ENCODE results near the gene TCEANC2. TPM values are rescaled to one million over a fixed set of nuclear protein-coding genes. Genes with fewer than 3 reads are reported as not detected.

TCEANC2 gene
- total RNA-seq, 5 donors from 2014 or later (not counting 1 experiment from before 2014, with no cell fraction given) = 5.9 to 12.8 (median 9.7) TPM

DNA sequence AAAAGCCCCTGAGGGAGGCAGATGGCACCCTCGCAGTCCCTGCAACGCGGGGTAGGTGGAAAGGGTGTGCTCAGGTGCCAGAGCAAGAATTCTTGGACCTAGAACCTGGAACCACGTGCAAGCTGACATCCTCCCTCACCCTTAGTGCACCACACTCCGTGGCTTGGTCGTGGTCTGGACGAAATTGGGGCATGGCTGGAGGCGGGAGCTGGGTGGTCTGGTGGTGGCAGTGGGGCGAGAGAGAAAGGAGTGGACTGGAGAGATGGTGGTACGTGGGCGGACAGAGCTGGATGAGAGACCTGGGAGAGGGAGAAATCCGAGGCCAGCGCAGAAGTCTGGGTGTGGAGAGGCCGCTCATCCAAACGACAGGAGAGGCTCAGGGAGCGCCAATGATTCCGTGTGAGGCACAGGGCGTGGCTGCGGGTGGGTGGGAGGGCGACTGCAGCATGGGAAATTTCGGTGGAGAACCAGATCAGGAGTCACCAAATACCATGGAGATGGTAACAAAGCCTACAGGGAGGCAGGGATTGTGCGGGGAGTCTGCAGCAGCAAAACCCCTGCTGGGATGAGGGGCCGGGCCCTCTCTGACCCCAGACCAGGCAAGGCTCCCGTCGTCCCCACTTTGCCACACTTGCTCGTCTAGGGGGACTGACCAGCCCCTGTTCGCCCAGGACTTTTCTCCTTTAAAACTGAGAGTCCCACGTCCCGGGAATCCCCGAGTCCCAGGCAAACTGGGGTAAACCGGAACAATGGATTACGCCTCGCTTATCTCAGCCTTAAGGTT is 67.5 kb downstream of the TCEANC2 start:
- DNase-seq = no peak
- H3K4me1 Mint-ChIP-seq = peaks cover 6 to 11% (median 8%) of the 10 kb centered on the region in 3 donors
- no peak overlapping the region for H3K4me3 Mint-ChIP-seq
- no peaks in the 10 kb centered on the region for H3K9me3 Mint-ChIP-seq
- ChIA-PET POLR2A (no interaction called here), CTCF (no interaction called here)
- Histone ChIP-seq H3K4me1 (ENCODE audit: control insufficient read depth in 1 of 2, extremely low read depth in 1 of 2, insufficient read depth in 2 of 2, low read length in 2 of 2) (peaks cover 0 to 12% of the 10 kb centered on the region in 2 experiments), H3K36me3 (ENCODE audit: control insufficient read depth in 2 of 2, extremely low read depth in 1 of 2, insufficient read depth in 1 of 2, low read length in 1 of 2) (no peaks in the 10 kb centered on the region), H3K9me3 (no peaks in the 10 kb centered on the region), H3K4me3 (ENCODE audit: control insufficient read depth in 1 of 2, extremely low read depth in 1 of 2, low read length in 1 of 2) (no peak overlapping the region), H3K27ac (ENCODE audit: low read length) (no peak overlapping the region), H3K27me3 (replicated peaks in 1 of 2; ENCODE audit: control insufficient read depth in 2 of 2, extremely low read depth in 1 of 2, insufficient read depth in 2 of 2, low read length in 1 of 2) (peaks cover 0 to 27% of the 10 kb centered on the region in 2 experiments)
- WGBS (ENCODE audit: insufficient coverage) = 81% methylated on average over 26 of the region's 33 CpGs
- no peak overlapping the region for H3K27ac Mint-ChIP-seq
- no peaks in the 10 kb centered on the region for H3K36me3 Mint-ChIP-seq
- no peak for ATAC-seq (replicated peaks in 1 of 4)
- peaks cover 0 to 4% of the 10 kb centered on the region in 2 donors for H3K27me3 Mint-ChIP-seq

DNA sequence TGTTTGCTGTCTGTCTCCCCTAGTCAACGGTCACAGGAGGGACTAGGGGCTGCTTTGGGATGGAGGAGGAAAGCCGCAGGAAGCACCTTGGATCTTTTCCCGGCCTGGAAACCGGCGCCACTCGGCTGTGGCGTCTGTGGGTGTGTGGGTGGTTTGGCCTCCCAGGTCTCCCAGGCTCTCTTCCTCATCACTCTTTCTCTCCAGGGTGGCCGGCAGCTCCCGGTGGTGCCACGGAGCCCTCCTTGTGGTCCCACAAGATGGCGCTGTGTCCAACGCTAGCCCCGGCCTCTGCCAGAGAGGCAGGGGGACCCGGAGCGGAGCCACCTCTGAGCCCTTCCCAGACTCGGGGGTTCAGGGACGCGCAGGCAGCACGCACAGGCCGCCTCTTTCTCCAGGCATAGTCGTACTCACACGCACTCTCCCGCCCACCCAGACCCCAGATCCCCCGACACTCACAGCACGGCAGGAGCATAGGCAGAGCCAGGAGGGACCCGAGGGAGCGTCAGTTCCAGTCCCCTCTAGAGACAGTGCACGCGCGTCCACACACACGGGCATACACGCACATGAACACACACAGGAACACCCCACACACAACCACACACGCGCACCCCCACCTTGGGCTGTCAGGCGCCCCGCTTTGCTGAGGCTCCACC is 68.2 kb downstream of the TCEANC2 start:
- Mint-ChIP-seq H3K27me3 (peaks cover 0 to 4% of the 10 kb centered on the region in 2 donors), H3K4me1 (peaks cover 6 to 11% (median 8%) of the 10 kb centered on the region in 3 donors), H3K4me3 (peak overlapping the region; percentile 13 to 54 (median 21)), H3K27ac (no peak overlapping the region), H3K9me3 (no peaks in the 10 kb centered on the region), H3K36me3 (no peaks in the 10 kb centered on the region)
- ChIA-PET CTCF (interaction anchor here in 1 of 2 donors (0.5 kb wide), 1 partner anchor 286 kb away, joined by 5 read pairs; no protein-coding TSS in a partner anchor), POLR2A (no interaction called here)
- no peak overlapping the region for H3K27ac ChIP-seq (ENCODE audit: low read length)
- H3K27me3 ChIP-seq (replicated peaks in 1 of 2; ENCODE audit: control insufficient read depth in 2 of 2, extremely low read depth in 1 of 2, insufficient read depth in 2 of 2, low read length in 1 of 2) = peaks cover 0 to 27% of the 10 kb centered on the region in 2 experiments
- ATAC-seq (replicated peaks in 1 of 4) (peak; percentile 79 to 90 (median 86)), DNase-seq (peak; percentile 20 to 78 (median 57))
- no peaks in the 10 kb centered on the region for H3K36me3 ChIP-seq (ENCODE audit: control insufficient read depth in 2 of 2, extremely low read depth in 1 of 2, insufficient read depth in 1 of 2, low read length in 1 of 2)
- 6% methylated on average over 21 of the region's 36 CpGs for WGBS (ENCODE audit: insufficient coverage)
- no peak overlapping the region for H3K4me3 ChIP-seq (ENCODE audit: control insufficient read depth in 1 of 2, extremely low read depth in 1 of 2, low read length in 1 of 2)
- peaks cover 0 to 12% of the 10 kb centered on the region in 2 experiments for H3K4me1 ChIP-seq (ENCODE audit: control insufficient read depth in 1 of 2, extremely low read depth in 1 of 2, insufficient read depth in 2 of 2, low read length in 2 of 2)
- no peaks in the 10 kb centered on the region for H3K9me3 ChIP-seq

DNA sequence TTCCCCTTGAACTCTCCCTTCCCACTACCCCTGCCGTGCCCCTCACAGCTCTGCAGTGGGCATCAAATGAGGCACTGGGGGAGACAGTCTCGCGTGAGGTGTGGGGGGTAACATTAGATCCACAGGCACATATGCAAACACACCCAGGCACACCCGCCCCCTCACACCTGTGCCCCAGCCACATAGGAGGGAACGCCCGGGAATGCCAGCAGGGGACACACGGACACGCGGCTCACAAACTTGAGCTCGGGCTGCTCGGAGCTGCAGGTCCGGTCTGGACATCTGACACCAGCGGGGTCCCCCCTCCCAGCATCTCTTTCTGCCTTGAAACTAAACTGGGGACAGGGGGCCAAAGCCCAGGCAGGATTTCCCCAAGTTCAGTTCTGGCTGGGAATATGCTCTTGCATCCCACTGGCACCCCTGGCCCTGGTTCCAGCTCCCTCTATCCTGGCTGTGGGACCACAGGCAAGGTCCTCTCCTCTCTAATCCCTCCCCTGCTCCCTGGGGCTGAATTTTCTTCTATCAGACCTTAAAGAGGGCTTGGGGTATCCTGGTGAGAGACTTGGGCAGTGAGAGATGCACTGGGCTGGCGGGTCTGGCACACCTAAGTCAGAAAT is 68.8 kb downstream of the TCEANC2 start:
- Mint-ChIP-seq H3K27me3 (peaks cover 0 to 4% of the 10 kb centered on the region in 2 donors), H3K4me3 (peak overlapping the region in 1 of 3 donors; percentile 54), H3K27ac (no peak overlapping the region), H3K4me1 (peaks cover 6 to 11% (median 8%) of the 10 kb centered on the region in 3 donors), H3K9me3 (no peaks in the 10 kb centered on the region), H3K36me3 (no peaks in the 10 kb centered on the region)
- Histone ChIP-seq H3K4me1 (ENCODE audit: control insufficient read depth in 1 of 2, extremely low read depth in 1 of 2, insufficient read depth in 2 of 2, low read length in 2 of 2) (peaks cover 0 to 12% of the 10 kb centered on the region in 2 experiments), H3K9me3 (no peaks in the 10 kb centered on the region), H3K36me3 (ENCODE audit: control insufficient read depth in 2 of 2, extremely low read depth in 1 of 2, insufficient read depth in 1 of 2, low read length in 1 of 2) (no peaks in the 10 kb centered on the region), H3K27ac (ENCODE audit: low read length) (no peak overlapping the region), H3K4me3 (ENCODE audit: control insufficient read depth in 1 of 2, extremely low read depth in 1 of 2, low read length in 1 of 2) (no peak overlapping the region), H3K27me3 (replicated peaks in 1 of 2; ENCODE audit: control insufficient read depth in 2 of 2, extremely low read depth in 1 of 2, insufficient read depth in 2 of 2, low read length in 1 of 2) (peaks cover 0 to 27% of the 10 kb centered on the region in 2 experiments)
- POLR2A ChIA-PET = no interaction called here
- CTCF ChIA-PET = interaction anchor here (0.5 to 2.0 kb wide), 2 partner anchors 285 to 367 kb away, joined by 5 to 6 read pairs; no protein-coding TSS in a partner anchor
- ATAC-seq (replicated peaks in 1 of 4) (peak in 1 of 4 experiments; percentile 9), DNase-seq (no peak)
- 83% methylated on average over 10 of the region's 14 CpGs for WGBS (ENCODE audit: insufficient coverage)

DNA sequence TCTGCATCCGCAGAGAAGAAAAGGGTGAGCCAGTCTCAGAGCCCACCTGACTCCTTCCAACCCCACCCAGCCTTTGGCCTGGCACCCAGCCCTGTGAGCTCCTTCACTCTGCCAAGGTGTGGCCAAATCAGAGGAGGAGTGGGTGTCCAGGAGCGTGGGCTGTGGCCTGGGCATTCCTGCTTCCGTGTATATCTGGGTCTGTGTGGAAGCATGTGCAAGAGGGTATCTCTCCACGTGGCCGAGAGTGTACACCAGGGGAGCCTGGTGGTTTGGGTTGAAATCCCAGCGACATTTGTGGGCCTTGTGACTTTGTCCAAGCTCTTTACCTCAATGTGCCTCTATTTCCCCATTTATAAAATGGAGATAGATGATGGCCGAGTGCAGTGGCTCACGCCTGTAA is 69.6 kb downstream of the TCEANC2 start:
- Histone ChIP-seq H3K4me1 (ENCODE audit: control insufficient read depth in 1 of 2, extremely low read depth in 1 of 2, insufficient read depth in 2 of 2, low read length in 2 of 2) (peaks cover 0 to 12% of the 10 kb centered on the region in 2 experiments), H3K9me3 (no peaks in the 10 kb centered on the region), H3K36me3 (ENCODE audit: control insufficient read depth in 2 of 2, extremely low read depth in 1 of 2, insufficient read depth in 1 of 2, low read length in 1 of 2) (no peaks in the 10 kb centered on the region), H3K4me3 (ENCODE audit: control insufficient read depth in 1 of 2, extremely low read depth in 1 of 2, low read length in 1 of 2) (no peak overlapping the region), H3K27ac (ENCODE audit: low read length) (no peak overlapping the region), H3K27me3 (replicated peaks in 1 of 2; ENCODE audit: control insufficient read depth in 2 of 2, extremely low read depth in 1 of 2, insufficient read depth in 2 of 2, low read length in 1 of 2) (peaks cover 0 to 27% of the 10 kb centered on the region in 2 experiments)
- ChIA-PET CTCF (interaction anchor here in 1 of 2 donors (2.0 kb wide), 1 partner anchor 366 kb away, joined by 6 read pairs; no protein-coding TSS in a partner anchor), POLR2A (no interaction called here)
- H3K9me3 Mint-ChIP-seq = no peaks in the 10 kb centered on the region
- ATAC-seq (replicated peaks in 1 of 4) = no peak
- peaks cover 0 to 4% of the 10 kb centered on the region in 2 donors for H3K27me3 Mint-ChIP-seq
- no peak for DNase-seq
- H3K4me1 Mint-ChIP-seq = peaks cover 6 to 11% (median 8%) of the 10 kb centered on the region in 3 donors
- no peak overlapping the region for H3K27ac Mint-ChIP-seq
- H3K4me3 Mint-ChIP-seq = no peak overlapping the region
- H3K36me3 Mint-ChIP-seq = no peaks in the 10 kb centered on the region
- WGBS (ENCODE audit: insufficient coverage) = 89% methylated on average over 3 of the region's 8 CpGs

DNA sequence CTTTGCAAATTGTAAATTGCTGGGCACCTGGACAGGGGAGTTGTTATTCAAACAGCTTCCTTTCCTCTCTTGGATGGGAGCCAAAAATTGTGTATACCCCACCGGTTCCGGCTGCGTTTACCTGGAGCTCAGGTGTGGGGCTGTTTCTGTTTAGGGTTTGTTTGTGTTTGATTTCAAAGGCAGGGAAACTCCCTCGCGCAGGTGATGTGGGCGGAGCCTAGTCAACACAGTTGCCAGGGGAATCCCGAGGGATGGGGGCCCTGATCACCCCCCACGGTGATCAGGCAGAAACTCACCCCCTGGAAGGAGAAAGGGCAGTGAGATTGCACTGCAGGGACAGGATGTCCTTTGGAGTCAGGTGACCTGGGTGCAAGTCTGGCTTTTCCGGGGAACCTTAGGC is 71.1 kb downstream of the TCEANC2 start:
- no peaks in the 10 kb centered on the region for H3K9me3 Mint-ChIP-seq
- H3K4me1 Mint-ChIP-seq = peaks cover 6 to 11% (median 8%) of the 10 kb centered on the region in 3 donors
- H3K27me3 Mint-ChIP-seq = peaks cover 0 to 4% of the 10 kb centered on the region in 2 donors
- H3K27me3 ChIP-seq (replicated peaks in 1 of 2; ENCODE audit: control insufficient read depth in 2 of 2, extremely low read depth in 1 of 2, insufficient read depth in 2 of 2, low read length in 1 of 2) = peaks cover 0 to 33% of the 10 kb centered on the region in 2 experiments
- no peak overlapping the region for H3K27ac Mint-ChIP-seq
- ATAC-seq (replicated peaks in 1 of 4) = no peak
- peak in 1 of 35 experiments; percentile 19 for DNase-seq
- no peaks in the 10 kb centered on the region for H3K9me3 ChIP-seq
- no peak overlapping the region for H3K4me3 Mint-ChIP-seq
- CTCF ChIA-PET = interaction anchor here in 1 of 2 donors (2.0 kb wide), 1 partner anchor 365 kb away, joined by 6 read pairs; no protein-coding TSS in a partner anchor
- no peak overlapping the region for H3K4me3 ChIP-seq (ENCODE audit: control insufficient read depth in 1 of 2, extremely low read depth in 1 of 2, low read length in 1 of 2)
- H3K36me3 Mint-ChIP-seq = no peaks in the 10 kb centered on the region
- POLR2A ChIA-PET = interaction anchor here in 1 of 2 donors (0.6 kb wide), 1 partner anchor 182 kb away, joined by 3 read pairs; no protein-coding TSS in a partner anchor
- no peaks in the 10 kb centered on the region for H3K36me3 ChIP-seq (ENCODE audit: control insufficient read depth in 2 of 2, extremely low read depth in 1 of 2, insufficient read depth in 1 of 2, low read length in 1 of 2)
- peaks cover 0 to 12% of the 10 kb centered on the region in 2 experiments for H3K4me1 ChIP-seq (ENCODE audit: control insufficient read depth in 1 of 2, extremely low read depth in 1 of 2, insufficient read depth in 2 of 2, low read length in 2 of 2)
- WGBS (ENCODE audit: insufficient coverage) = 80% methylated on average over 1 of the region's 9 CpGs
- no peak overlapping the region for H3K27ac ChIP-seq (ENCODE audit: low read length)

DNA sequence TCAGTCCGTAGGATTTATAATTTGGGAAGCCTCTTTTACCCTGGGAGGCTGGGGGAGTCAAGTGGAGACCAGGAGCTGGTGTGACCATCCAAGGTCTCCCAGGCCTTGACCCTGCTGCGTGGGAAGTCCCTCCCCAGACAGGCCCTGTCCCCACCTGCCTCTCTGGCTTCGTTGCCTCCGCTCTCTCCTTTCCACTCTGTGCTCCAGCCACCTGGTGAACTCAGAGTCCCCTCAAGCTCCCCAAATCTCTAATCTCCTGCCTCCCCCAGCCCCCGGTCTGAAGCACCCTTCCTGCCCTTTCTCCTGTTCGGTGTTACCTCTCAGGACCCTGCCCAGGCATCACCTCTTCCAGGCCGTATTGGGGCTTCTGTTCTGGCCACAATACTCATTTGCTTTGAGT is 71.5 kb downstream of the TCEANC2 start:
- H3K27me3 Mint-ChIP-seq = peaks cover 0 to 4% of the 10 kb centered on the region in 2 donors
- peaks cover 0 to 12% of the 10 kb centered on the region in 2 experiments for H3K4me1 ChIP-seq (ENCODE audit: control insufficient read depth in 1 of 2, extremely low read depth in 1 of 2, insufficient read depth in 2 of 2, low read length in 2 of 2)
- ATAC-seq (replicated peaks in 1 of 4) (no peak), DNase-seq (no peak)
- H3K4me1 Mint-ChIP-seq = peaks cover 6 to 11% (median 8%) of the 10 kb centered on the region in 3 donors
- H3K9me3 ChIP-seq = no peaks in the 10 kb centered on the region
- H3K36me3 ChIP-seq (ENCODE audit: control insufficient read depth in 2 of 2, extremely low read depth in 1 of 2, insufficient read depth in 1 of 2, low read length in 1 of 2) = no peaks in the 10 kb centered on the region
- no peaks in the 10 kb centered on the region for H3K36me3 Mint-ChIP-seq
- ChIA-PET CTCF (interaction anchor here in 1 of 2 donors (0.6 kb wide), 1 partner anchor 13 kb away, joined by 3 read pairs; no protein-coding TSS in a partner anchor), POLR2A (interaction anchor here (0.5 to 0.6 kb wide), 2 partner anchors 47 to 181 kb away, joined by 3 to 10 read pairs; no protein-coding TSS in a partner anchor)
- H3K27ac Mint-ChIP-seq = no peak overlapping the region
- 83% methylated on average over 4 of the region's 7 CpGs for WGBS (ENCODE audit: insufficient coverage)
- no peak overlapping the region for H3K27ac ChIP-seq (ENCODE audit: low read length)
- no peak overlapping the region for H3K4me3 ChIP-seq (ENCODE audit: control insufficient read depth in 1 of 2, extremely low read depth in 1 of 2, low read length in 1 of 2)
- no peak overlapping the region for H3K4me3 Mint-ChIP-seq
- H3K27me3 ChIP-seq (replicated peaks in 1 of 2; ENCODE audit: control insufficient read depth in 2 of 2, extremely low read depth in 1 of 2, insufficient read depth in 2 of 2, low read length in 1 of 2) = peaks cover 0 to 34% of the 10 kb centered on the region in 2 experiments
- H3K9me3 Mint-ChIP-seq = no peaks in the 10 kb centered on the region

Data from T-cell (primary cell).